Stimulated activated naive CD8-positive, alpha-beta T cell treated with anti-CD3 and anti-CD28 coated beads, Interleukin-15, Interleukin-2, amounts not matched to agents 100 ng/mL and 50 ng/mL, for 24 hours (primary cell): ENCODE measurements around the gene USP34.
"Not testable (repeated sequence)": the region's sequence is repeated elsewhere in the genome, so short reads cannot be mapped to it uniquely, and the experiment has no call there.

ENCODE experiments used
- H3K27ac Mint-ChIP-seq: one replicate; pipeline ENCODE4 v1.8.0; 2021; ENCODE audit warnings: mild to moderate bottlenecking, mixed read lengths
- H3K27me3 Mint-ChIP-seq: one replicate; pipeline ENCODE4 v1.8.0; 2021; ENCODE audit warnings: mixed read lengths
- H3K36me3 Mint-ChIP-seq: one replicate; pipeline ENCODE4 v1.8.0; 2021; ENCODE audit warnings: low read depth, mixed read lengths
- H3K4me1 Mint-ChIP-seq: one replicate; pipeline ENCODE4 v1.8.0; 2021; ENCODE audit warnings: low read depth, mixed read lengths
- H3K4me3 Mint-ChIP-seq: one replicate; pipeline ENCODE4 v1.8.0; 2021; ENCODE audit warnings: mild to moderate bottlenecking, mixed read lengths
- H3K9me3 Mint-ChIP-seq: one replicate; pipeline ENCODE4 v1.8.0; 2021; ENCODE audit warnings: mixed read lengths

Gene USP34

GRCh38 chr2:61470122-61470951, 550 bp downstream of the USP34 start:
- H3K4me3 Mint-ChIP-seq: peak overlapping the region; percentile 88
- H3K4me1 Mint-ChIP-seq: peaks cover 38% of the 10 kb centered on the region
- H3K9me3 Mint-ChIP-seq: no peaks in the 10 kb centered on the region
- H3K36me3 Mint-ChIP-seq: peaks cover 26% of the 10 kb centered on the region
- H3K27ac Mint-ChIP-seq: peak overlapping the region; percentile 90
- no peaks in the 10 kb centered on the region for H3K27me3 Mint-ChIP-seq

- peak overlapping the region; percentile 90 for H3K27ac Mint-ChIP-seq
- H3K36me3 Mint-ChIP-seq: peaks cover 26% of the 10 kb centered on the region
- no peaks in the 10 kb centered on the region for H3K9me3 Mint-ChIP-seq
- no peaks in the 10 kb centered on the region for H3K27me3 Mint-ChIP-seq
- peak overlapping the region; percentile 88 for H3K4me3 Mint-ChIP-seq
- peaks cover 44% of the 10 kb centered on the region for H3K4me1 Mint-ChIP-seq
Measured at GRCh38 chr2:61469424-61470121, 1.3 kb downstream of the USP34 start.

GRCh38 chr2:61468231-61468630, 2.7 kb downstream of the USP34 start:
- Mint-ChIP-seq H3K36me3 (peaks cover 26% of the 10 kb centered on the region), H3K4me1 (peaks cover 54% of the 10 kb centered on the region)
- not testable (repeated sequence) for H3K27me3 Mint-ChIP-seq, H3K27ac Mint-ChIP-seq, H3K4me3 Mint-ChIP-seq, H3K9me3 Mint-ChIP-seq

- Mint-ChIP-seq H3K4me3 (no peak overlapping the region), H3K9me3 (no peaks in the 10 kb centered on the region), H3K36me3 (peaks cover 25% of the 10 kb centered on the region), H3K27me3 (no peaks in the 10 kb centered on the region), H3K4me1 (peaks cover 61% of the 10 kb centered on the region), H3K27ac (no peak overlapping the region)
Measured at GRCh38 chr2:61465045-61465444, 5.8 kb downstream of the USP34 start.

- H3K27me3 Mint-ChIP-seq: no peaks in the 10 kb centered on the region
- H3K4me3 Mint-ChIP-seq: no peak overlapping the region
- peaks cover 63% of the 10 kb centered on the region for H3K4me1 Mint-ChIP-seq
- no peaks in the 10 kb centered on the region for H3K9me3 Mint-ChIP-seq
- peaks cover 20% of the 10 kb centered on the region for H3K36me3 Mint-ChIP-seq
- H3K27ac Mint-ChIP-seq: no peak overlapping the region
Measured at GRCh38 chr2:61463769-61464475, 7.0 kb downstream of the USP34 start.

- Mint-ChIP-seq H3K9me3 (no peaks in the 10 kb centered on the region), H3K4me3 (no peak overlapping the region), H3K4me1 (peaks cover 68% of the 10 kb centered on the region), H3K27me3 (no peaks in the 10 kb centered on the region), H3K27ac (no peak overlapping the region), H3K36me3 (peaks cover 11% of the 10 kb centered on the region)
Measured at GRCh38 chr2:61461404-61461803, 9.5 kb downstream of the USP34 start.

- no peak overlapping the region for H3K27ac Mint-ChIP-seq
- H3K4me3 Mint-ChIP-seq: no peak overlapping the region
Measured at GRCh38 chr2:61460163-61460562, 10.7 kb downstream of the USP34 start.

GRCh38 chr2:61456746-61457420, 14.0 kb downstream of the USP34 start:
- H3K4me3 Mint-ChIP-seq: no peak overlapping the region
- peaks cover 71% of the 10 kb centered on the region for H3K4me1 Mint-ChIP-seq

More at GRCh38 chr2:61460163-61460562, 10.7 kb downstream of the USP34 start:
- H3K27me3 Mint-ChIP-seq: no peaks in the 10 kb centered on the region
- peaks cover 18% of the 10 kb centered on the region for H3K36me3 Mint-ChIP-seq
- no peaks in the 10 kb centered on the region for H3K9me3 Mint-ChIP-seq
- peaks cover 77% of the 10 kb centered on the region for H3K4me1 Mint-ChIP-seq

GRCh38 chr2:61456070-61456745, 14.7 kb downstream of the USP34 start:
- Mint-ChIP-seq H3K27me3 (no peaks in the 10 kb centered on the region), H3K4me3 (no peak overlapping the region), H3K4me1 (peaks cover 66% of the 10 kb centered on the region), H3K36me3 (peaks cover 25% of the 10 kb centered on the region), H3K9me3 (no peaks in the 10 kb centered on the region), H3K27ac (no peak overlapping the region)

More at GRCh38 chr2:61456746-61457420, 14.0 kb downstream of the USP34 start:
- peaks cover 25% of the 10 kb centered on the region for H3K36me3 Mint-ChIP-seq
- H3K27ac Mint-ChIP-seq: no peak overlapping the region
- no peaks in the 10 kb centered on the region for H3K9me3 Mint-ChIP-seq
- no peaks in the 10 kb centered on the region for H3K27me3 Mint-ChIP-seq

GRCh38 chr2:61454972-61455371, 15.9 kb downstream of the USP34 start:
- not testable (repeated sequence) for H3K4me3 Mint-ChIP-seq, H3K9me3 Mint-ChIP-seq, H3K27ac Mint-ChIP-seq, H3K27me3 Mint-ChIP-seq
- H3K36me3 Mint-ChIP-seq: peaks cover 27% of the 10 kb centered on the region
- H3K4me1 Mint-ChIP-seq: peaks cover 69% of the 10 kb centered on the region

GRCh38 chr2:61454383-61454782, 16.5 kb downstream of the USP34 start:
- Mint-ChIP-seq H3K27me3 (no peaks in the 10 kb centered on the region), H3K4me3 (no peak overlapping the region), H3K27ac (no peak overlapping the region), H3K9me3 (no peaks in the 10 kb centered on the region), H3K36me3 (peaks cover 29% of the 10 kb centered on the region), H3K4me1 (peaks cover 68% of the 10 kb centered on the region)

- Mint-ChIP-seq H3K27ac (no peak overlapping the region), H3K4me3 (no peak overlapping the region), H3K4me1 (peaks cover 56% of the 10 kb centered on the region), H3K36me3 (peaks cover 32% of the 10 kb centered on the region), H3K27me3 (no peaks in the 10 kb centered on the region), H3K9me3 (no peaks in the 10 kb centered on the region)
Measured at GRCh38 chr2:61452392-61452791, 18.5 kb downstream of the USP34 start.

- Mint-ChIP-seq H3K4me3 (no peak overlapping the region), H3K9me3 (no peaks in the 10 kb centered on the region), H3K27me3 (no peaks in the 10 kb centered on the region), H3K36me3 (peaks cover 29% of the 10 kb centered on the region), H3K27ac (no peak overlapping the region), H3K4me1 (peaks cover 53% of the 10 kb centered on the region)
Measured at GRCh38 chr2:61451178-61451577, 19.7 kb downstream of the USP34 start.

- H3K4me3 Mint-ChIP-seq: no peak overlapping the region
- H3K4me1 Mint-ChIP-seq: peaks cover 43% of the 10 kb centered on the region
- no peaks in the 10 kb centered on the region for H3K27me3 Mint-ChIP-seq
- no peaks in the 10 kb centered on the region for H3K9me3 Mint-ChIP-seq
- peaks cover 22% of the 10 kb centered on the region for H3K36me3 Mint-ChIP-seq
- no peak overlapping the region for H3K27ac Mint-ChIP-seq
Measured at GRCh38 chr2:61450144-61450543, 20.7 kb downstream of the USP34 start.
